Occipital lobe (tissue), 2 donors: ENCODE results near the gene SLC16A7. TPM values are rescaled to one million over a fixed set of nuclear protein-coding genes. Genes with fewer than 3 reads are reported as not detected.

Experiments used
- DNase-seq: peaks from one replicate; lab custom pipeline; 2025; lab: John Stamatoyannopoulos, UW
- total RNA-seq: library from RNA; depleted of rRNA; stranded (reverse); fragments of >200 nt; gene quantifications from one replicate; pipeline ENCODE4 v1.2.3, GENCODE V29; 2014

Gene SLC16A7
- total RNA-seq, 1 donor from 2014 or later = 44.9 TPM

DNA sequence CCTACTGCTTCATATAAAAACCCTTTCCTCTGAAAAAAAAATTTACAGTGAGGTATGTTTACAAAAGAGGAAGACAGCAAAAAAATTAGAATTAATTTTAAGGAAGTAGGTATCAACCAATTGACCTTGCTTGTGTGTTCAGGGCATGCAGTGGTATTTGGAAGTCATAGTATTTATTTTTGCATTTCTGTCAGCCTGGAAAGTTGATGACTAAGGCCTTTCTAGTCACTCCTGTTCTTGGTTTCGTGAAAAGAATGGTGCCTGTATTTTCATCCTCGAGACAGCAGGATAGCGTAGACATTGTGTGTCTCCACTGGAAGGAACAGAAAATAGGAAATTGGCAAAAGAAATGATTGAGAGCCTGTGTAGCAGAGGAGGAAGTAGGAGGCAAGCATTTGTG lies 24.5 kb downstream of the SLC16A7 start:
- DNase-seq = no peak

DNA sequence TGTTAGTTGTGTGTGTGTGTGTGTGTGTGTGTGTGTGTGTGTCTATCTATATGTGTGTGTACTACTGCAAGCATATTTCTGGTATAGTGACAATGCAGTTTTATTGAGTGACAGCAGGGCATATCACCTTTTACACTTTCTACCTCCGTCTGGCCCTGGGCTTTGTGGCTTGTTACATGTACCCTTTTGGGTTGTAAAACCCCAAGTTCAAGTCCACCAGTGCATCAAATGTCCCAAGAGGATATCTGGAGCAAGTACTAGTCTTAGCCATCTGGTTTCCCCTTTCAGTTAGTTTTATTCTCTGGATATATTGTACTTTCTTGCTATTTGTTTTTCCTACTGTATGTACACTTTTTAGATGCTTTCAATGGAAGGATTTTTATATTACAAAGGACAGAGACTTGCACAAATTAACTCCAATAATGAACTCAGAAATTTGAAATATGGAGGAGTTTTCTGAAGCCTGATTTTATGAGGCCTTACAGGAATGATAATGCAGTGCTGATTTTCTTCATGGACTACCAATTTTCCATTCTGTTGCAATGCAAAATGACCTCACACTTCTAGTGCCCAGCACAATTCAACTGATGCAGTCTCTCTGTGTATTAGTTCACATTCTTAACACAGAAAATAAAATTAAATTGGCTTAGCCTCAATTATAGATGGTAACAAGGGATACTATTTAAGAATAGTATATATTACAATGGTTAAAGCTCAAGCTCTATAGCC lies 29.1 kb downstream of the SLC16A7 start:
- no peak for DNase-seq

DNA sequence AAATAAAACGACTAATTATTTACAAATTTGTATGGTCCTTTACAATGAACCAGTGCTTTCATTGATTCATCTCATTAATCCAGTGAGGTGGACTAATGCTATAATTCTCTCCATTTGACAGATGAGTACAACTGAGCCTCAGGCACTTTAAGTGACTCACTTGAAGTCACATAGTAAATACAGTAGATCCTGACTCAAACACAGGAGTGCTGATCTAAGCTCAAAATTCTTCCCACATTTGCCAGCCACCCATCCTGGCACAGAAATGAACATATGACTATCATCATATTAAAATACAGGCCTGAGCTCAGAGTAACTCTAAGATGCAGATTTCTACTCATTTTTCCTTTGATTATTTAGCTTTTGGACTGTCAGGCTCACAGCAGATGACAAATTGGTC lies 30.6 kb downstream of the SLC16A7 start:
- no peak for DNase-seq

DNA sequence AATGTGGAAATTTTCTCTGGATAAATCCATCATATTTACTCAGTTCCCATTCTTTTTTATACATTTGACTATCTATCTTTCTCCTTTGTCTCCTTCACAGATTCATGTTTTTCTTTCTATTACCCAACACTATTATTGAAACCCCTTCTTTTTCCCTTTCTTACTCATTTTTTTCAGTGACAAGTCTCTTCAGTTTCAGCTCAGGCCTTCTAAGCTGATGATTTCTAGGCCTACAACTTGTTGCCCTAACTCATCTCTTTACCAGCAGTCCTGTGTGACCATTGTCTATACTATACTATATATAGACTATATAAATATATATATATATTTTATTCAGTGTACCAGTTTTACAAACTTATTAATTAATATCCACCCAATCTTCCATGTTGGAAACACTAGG lies 31.8 kb downstream of the SLC16A7 start:
- no peak for DNase-seq

DNA sequence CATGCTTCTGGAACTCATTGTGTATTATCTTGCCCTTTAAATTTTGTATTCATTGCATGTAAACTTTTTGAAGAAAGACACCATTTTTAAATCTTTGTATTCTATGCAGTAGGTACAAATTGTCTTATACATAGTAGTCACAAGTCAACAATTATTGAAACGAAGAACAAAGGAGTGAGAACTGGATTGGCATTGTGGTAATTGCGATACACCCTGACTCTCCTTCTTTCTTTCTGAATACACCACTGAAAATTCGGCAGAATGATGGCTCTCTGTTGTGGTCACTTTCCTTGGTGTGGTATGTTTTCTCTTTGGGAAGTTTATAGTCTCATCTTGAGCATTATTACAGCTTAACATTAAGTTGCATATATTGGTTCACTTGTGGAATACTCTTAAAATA lies 34.1 kb downstream of the SLC16A7 start:
- DNase-seq = no peak

DNA sequence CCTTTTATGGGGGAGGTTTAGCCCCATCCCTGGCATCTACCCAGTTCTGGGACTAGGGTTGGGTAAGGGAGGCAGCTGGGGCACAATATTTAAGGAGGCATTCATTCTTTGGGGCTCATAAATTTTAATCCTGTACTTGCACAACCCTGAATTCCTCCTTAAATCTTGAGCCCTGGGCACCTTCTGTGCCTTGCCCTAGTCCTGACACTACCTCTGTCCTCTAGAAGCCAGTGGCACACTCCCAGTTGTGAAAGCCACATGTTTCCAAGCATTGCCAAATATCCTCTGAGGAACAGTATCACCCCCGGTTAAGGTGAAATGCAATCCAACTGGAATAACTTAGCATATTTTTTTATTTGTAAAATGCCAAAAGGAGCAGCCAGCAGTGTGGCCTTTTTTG lies 36.6 kb downstream of the SLC16A7 start:
- DNase-seq = no peak

DNA sequence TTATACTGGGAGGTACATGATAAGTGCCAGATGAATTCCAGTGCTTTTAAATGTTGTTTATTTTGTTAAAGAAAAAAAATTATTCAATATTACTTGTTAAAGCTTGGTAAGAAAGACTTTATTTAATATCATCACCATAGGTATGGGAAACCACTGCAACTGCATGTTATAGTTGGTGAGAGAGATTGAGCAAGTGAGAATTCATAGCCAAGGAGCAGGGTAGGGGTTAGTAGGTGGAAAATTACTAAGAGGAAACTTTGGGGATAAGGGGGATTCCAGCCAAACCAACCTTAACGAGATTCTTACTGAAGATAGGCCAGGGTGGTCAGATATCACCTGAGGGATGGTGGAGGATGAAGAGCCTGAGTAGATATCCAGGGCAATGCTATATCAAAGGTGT lies 38.4 kb downstream of the SLC16A7 start:
- DNase-seq = no peak

DNA sequence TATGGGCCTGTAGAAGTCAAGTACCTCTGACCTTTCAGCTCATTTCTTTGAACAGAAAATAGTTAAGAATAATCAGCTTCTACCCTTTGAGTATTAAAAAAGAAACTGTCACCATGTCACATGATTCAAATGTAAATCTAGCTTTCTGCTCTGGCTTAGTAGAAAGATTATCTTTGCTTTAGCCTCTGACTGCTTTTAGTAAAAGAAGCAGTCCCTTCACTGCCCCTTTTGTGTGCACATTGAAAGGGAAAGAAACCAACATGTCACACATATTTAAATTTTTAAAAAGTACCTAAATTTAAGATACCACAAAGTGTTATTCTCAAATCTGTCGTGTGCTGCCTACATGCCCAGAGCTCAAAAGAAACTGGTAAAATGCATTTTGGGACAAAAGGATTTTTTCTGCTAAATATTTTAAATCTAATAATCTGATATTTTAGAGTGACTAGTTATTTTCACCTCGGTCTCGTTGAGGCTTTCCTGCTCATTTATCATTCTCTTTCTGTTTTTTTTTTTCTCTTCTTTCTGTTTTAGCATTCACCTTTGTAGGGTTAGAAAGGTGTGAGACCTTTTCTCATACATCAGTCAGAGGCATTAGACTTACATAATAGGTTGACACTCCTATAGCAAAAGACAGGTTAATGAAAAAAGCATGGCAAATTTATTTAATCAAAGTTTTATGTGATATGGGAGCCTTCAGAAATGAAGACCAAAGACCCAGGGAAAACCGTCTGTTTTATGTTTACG lies 41.3 kb downstream of the SLC16A7 start:
- no peak for DNase-seq

DNA sequence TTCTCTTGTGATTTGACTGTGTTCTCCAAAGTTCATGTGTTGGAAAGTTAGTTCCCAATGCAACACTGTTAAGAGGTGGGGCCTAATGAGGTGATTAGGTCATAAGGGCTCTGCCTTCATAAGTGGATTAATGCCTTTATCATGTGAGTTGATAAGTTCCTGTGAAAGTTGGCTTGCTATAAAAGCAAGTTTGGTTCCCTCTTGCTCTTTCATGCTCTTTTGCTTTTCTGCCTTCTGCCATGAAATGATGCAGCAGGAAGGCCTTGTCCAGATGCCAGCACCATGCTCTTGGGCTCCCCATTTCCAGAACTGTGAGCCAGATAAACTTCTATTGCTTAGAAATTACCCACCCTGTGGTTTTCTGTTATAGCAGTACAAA lies 41.9 kb downstream of the SLC16A7 start:
- no peak for DNase-seq

DNA sequence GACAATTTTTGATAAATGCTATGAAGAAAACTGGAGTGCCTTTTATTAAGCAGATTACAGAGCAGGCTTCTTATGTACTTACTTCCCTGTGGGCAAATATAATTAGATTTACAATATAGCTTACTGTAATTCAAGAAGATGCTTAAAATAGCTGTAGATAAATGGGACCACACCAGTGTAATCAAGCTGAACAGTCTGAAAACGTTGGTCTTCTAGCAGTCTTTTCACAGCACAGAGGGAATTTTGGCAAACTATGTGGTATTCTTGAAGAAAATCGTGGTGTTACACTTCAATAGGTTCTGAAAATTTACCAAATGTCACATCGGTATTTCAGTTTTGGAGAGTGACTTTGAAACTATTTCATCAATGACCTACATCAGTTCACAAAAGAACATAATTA lies 47.7 kb downstream of the SLC16A7 start:
- no peak for DNase-seq

DNA sequence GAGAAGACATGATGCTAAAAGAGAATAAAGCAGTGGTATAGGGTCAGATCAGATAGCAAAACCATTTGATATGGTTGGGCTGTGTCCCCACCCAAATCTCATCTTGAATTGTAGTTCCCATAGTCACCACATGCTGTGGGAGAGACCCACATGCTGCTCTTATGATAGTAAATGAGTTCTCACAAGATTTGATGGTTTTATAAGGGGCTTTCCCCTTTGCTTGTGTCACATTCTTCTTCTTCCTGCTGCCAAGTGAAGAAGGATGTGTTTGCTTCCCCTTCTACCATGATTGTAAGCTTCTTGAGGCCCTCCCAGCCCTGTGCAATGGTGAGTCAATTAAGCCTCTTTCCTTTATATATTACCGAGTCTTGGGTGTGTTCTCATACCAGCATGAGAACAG lies 49.4 kb downstream of the SLC16A7 start:
- DNase-seq = no peak

DNA sequence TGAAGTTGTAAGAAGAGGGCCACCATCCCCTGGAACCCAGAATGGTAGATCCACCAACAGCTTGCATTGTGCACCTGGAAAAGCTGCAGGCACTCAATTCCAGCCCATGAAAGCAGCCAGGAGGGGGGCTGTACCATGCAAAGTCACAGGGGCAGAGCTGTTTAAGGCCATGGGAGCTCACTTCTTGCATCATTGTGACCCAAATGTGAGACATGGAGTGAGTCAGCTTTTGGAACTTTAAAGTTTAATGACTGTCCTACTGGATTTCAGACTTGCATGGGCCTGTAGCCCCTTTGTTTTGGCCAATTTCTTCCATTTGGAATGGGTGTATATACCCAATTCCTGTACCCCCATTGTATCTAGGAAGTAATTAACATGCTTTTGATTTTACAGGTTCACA lies 50.8 kb downstream of the SLC16A7 start:
- DNase-seq = no peak

DNA sequence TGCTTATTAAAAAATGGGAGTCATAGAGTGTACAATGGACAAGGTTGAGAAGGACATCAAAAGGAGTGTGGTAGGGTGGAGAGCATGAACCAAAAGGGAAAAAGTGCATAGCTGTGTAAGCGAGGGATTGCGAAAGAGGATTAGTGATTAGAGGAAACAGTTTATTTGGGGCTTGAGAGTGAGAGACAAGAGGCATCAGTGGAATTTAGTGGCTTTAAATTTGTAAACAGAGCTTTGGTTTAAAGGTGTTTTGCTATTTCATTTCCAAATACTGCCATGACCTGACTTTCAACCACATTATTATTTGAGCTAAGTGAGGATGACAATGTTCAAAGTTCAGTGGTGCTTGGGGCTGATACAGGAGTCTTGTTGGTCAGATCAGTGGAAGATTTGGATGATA lies 53.4 kb downstream of the SLC16A7 start:
- no peak for DNase-seq

DNA sequence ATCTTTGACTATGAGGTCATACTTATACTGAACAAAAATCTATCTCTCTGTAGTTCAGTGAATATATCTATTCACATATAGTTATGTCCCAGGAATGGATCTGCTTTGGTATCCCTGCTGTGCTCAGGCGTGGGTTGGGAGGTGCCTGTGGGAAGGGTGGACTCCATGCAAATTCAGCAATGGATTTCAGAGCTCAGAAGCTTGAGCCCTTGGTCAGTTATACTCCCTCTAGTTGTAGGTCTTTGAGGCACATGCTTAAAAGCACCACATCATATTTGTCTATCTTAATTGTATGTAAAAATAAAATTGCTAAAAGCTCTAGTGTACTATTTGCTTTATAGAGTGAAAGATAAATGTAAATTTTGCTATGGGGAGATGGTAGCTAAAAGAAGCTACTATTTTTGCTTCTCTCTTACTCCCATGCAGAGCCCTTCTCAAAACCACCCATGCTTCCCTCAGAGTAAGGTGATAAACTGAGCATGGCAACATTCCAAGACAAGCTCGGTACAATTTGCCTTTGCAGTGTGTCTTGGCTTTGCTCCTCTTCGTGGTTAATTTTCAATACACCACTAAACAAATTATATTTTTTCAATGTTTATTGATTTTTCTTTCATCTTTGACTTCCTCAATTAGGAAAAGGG lies 54.9 kb downstream of the SLC16A7 start:
- DNase-seq = no peak

DNA sequence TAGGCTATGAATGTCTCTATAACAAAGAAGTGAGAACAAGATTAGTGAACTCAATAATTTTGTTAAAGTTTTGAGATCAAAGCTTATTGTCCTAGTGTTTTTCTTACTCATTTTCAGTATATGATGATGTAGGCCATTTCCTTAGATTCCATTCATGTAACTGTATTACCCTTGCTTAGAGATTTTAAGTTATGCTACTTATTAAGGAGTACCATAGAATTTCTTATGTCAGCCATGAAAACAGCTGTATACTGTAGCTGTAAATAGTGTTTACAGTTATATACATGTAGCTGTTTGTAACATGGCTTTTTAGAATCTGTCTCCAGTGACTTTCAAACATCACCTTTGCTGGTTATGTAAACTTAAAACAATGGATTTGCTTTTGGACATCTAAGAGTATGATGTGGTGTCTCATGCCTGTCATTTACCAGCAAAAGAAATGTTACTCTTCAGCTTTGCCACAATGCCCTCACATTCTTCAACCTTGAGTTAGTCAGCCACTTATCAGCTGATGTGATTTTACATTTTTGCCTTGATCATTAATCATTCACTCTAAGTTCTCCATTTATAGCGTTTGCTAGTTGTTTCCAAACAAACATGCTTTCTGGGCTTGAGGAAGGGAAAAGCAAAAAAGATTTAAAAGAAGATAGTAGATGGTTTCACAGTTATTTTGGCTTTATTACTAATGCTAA lies 55.5 kb downstream of the SLC16A7 start:
- DNase-seq = no peak

DNA sequence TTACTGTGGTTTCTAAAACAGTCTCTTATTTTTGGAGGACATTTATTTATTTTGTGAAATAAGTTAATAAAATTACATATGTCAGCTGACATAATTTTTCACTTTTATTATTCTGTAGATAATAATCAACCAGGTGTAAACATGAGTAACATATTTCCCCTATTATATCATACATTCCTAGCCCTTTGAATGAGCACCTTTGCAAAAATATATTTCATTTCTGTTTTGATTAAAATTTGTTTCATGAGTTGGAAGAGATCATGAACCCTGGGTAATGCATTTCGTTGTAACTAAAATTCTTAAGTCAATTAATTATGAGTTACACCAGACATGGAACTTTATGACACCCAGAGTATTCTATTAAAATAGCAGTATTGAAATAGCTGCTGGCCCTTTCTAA lies 56.3 kb downstream of the SLC16A7 start:
- DNase-seq = no peak

DNA sequence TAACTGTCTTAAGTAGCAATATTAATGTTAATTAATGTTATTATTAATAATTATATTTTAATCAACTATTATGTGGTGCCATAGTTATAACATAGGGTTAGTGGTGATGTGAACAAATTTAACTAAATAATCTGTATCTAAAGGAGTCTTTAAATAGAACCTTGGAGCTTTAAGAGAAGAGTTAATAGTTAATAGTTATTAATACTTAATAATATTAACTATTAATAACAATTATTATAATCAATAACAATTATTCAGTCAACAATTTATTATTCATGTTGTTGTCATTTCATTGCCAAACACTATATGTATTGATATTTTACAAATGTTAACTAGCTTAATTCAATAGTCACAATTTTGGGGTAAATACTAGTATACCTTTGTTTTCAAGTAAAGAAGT lies 58.2 kb downstream of the SLC16A7 start:
- DNase-seq = no peak

DNA sequence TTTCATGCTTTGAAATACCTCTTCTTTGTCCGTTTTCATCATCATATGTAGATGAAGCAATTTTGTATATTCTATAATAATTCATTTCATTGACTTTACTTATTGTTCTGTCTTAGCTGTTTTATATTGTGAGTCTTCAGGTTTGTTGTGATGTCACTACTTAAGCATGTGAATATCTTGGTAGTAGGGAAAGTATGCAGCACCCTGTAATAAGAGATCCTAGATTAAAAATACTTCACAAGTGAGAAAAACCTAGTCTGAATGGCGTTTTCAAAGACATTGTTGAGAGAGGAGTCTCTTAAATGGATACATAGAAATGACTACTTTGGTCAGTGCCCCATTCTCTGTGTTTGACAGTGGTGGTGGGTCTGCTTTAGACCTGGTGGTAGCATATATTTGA lies 61.4 kb downstream of the SLC16A7 start:
- DNase-seq = no peak

DNA sequence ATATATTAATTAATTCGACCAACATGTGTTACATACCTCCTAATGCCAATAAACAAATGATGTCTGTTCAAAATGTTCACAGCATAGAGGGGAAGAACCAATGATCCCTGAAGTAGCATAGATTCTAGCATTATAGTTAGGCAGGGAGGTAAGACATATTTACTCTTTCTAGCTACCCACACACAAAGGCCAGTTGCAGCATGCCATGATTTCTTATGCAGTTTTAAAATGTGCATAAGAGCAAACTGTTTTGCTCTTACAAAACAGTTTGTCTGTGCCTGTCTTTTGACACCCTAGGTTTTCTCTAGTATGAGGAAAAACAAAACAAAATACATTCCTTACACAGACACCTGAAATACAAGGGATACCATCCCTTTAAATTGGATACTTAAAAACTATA lies 61.9 kb downstream of the SLC16A7 start:
- DNase-seq = no peak

DNA sequence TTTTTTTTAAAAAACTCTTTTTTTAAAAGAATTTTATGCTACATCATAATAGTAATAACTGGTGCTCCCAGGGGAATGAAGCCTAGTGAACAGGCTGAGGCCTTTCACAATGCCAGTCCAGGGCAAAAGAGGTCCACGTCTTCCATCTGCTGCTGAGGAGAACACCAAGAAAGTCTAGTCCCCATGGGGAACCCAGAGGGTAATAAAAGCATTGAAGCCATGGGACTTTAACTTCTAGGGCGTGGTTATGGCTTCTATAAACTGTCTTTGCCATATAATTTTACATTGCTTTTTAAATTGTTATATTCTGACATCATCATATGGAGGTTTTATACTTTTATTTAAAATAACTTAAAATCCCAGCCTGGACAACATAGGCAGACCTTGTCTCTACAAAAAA lies 64.3 kb downstream of the SLC16A7 start:
- DNase-seq = no peak

DNA sequence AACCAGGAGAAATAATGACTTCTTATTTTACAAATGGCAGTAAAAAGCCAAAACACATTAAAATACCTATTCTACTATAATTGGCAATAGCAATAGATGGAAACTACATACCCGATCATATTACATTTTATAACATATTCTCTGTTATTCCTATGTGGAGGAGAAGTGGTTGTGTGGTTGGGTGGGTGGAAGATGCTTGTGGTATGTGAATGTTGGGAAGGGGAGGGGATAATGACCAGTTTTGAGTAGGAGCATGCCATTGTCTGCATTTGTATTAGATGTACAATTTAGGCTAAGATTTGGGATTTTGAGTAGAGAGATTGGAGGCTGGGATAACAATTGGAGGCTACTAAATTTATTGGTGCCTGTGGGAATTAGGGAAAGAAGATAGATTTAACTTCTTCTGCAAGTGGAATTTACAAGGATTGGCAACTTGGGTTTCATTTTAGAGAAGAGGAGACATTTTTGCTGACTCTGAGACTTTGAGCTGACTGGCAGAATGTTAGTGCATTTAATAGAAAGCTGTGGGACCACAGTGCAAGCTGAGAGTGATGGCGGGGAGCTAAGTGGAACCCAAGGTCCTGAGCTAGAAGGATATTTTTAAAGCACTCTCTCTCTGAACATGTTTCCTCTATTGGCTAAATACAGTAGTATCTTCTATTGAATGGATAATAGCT lies 65.2 kb downstream of the SLC16A7 start:
- DNase-seq = no peak

DNA sequence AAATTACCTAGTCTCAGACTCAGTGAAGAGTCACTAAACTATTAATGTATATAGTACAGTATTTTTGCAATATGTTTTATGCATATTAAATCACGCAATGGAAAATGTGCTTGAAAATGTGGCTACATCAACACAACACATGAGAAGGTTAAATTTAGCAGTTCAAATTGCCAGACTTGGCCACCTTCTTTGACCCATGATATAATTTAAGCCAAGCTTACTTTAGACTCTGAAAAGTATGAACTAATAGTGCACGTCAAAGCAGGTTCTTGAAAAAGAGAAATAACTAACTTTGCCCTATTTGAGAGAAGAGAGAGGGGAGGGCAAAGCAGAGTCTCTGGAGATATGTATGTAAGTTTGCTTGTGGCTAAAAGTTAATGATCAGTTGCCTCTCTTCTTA lies 68.7 kb downstream of the SLC16A7 start:
- DNase-seq = no peak
